GM20000 (cell line): ENCODE data around the gene MINK1.

Experiments used
- DNase-seq: peaks from one replicate; pipeline ENCODE4 v3.0.0; 2012; ENCODE audit warnings: low spot score
- CTCF ChIP-seq: IDR thresholded peaks from 2 replicates; pipeline ENCODE4 v1.5.1; 2012; ENCODE audit warnings: mild to moderate bottlenecking, control low read depth; ENCODE audit errors: extremely low read depth, missing control alignments

MINK1 gene

DNA sequence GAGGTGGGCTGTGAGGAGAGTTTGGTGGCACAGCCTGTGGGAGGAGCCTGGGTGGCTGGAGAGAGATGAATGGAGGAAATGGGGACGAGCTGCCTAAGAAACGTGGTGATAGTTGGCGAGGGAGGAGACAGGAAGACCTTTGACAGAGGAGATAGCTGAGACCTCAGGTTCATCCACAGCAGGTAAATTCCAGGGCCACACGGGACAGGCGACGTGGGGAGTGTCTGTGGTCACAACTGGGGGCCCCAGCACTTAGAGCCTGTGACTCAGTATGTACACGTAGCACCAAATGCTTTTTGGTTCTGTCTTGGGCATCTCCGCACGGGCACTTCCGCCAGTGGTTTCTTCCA is 7.7 kb downstream of the MINK1 start:
- no peak for DNase-seq
- TF ChIP-seq CTCF: no peak

GRCh38 chr17:4842376-4842775 is 9.2 kb downstream of the MINK1 start:
- DNase-seq: no peak
- TF ChIP-seq CTCF: no peak

- DNase-seq: no peak
- no peak for TF ChIP-seq CTCF
Observed at GRCh38 chr17:4843321-4844000, 10.3 kb downstream of the MINK1 start.

DNA sequence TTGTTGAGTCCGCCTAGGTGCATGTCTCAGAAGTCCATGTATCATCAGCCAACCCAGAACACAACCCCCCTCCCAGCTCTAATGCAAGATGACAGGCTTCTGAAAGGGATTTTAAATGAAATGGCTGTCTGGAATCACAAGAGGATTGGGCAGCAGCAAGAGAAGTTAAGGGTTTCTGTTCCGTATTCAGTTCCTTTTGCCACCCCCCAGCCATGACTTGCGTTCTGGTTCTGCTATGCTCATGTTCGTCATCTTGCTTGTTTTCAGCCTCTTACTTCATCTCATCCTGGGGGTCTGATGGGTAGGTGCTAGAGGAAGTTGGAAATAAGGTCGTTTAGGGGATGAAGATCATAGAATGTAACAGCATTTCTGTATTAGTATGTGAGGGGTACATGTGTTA is 12.0 kb downstream of the MINK1 start:
- TF ChIP-seq CTCF: no peak
- no peak for DNase-seq

GRCh38 chr17:4846635-4847390 is 13.7 kb downstream of the MINK1 start:
- DNase-seq: no peak
- no peak for TF ChIP-seq CTCF

GRCh38 chr17:4849011-4849536 is 15.9 kb downstream of the MINK1 start:
- no peak for TF ChIP-seq CTCF
- no peak for DNase-seq

- no peak for TF ChIP-seq CTCF
Observed at GRCh38 chr17:4850246-4850645, 17.1 kb downstream of the MINK1 start.

More at GRCh38 chr17:4850246-4850645, 17.1 kb downstream of the MINK1 start:
- DNase-seq: no peak
